22Rv1 (cell line): ENCODE results near the gene HDAC5.
"Not testable (repeated sequence)": the region's sequence is repeated elsewhere in the genome, so short reads cannot be mapped to it uniquely, and the experiment has no call there.

Experiments used
- H3K27ac ChIP-seq: fragments of 450-650 bp; 2 replicates; pipeline ENCODE4 v1.5.1; 2017
- ZFX ChIP-seq: fragments of 450-650 bp; IDR thresholded peaks from 2 replicates; pipeline ENCODE4 v1.6.1; 2017; ENCODE audit warnings: antibody characterized with exemption, borderline replicate concordance
- TF ChIP-seq, protein P1 (sequence below): fragments of 450-650 bp; IDR thresholded peaks from 2 replicates; pipeline ENCODE4 v1.5.1; 2017; ENCODE audit warnings: mild to moderate bottlenecking

HDAC5 gene

GRCh38 chr17:44105483-44105882 is 18.0 kb downstream of the HDAC5 start:
- H3K27ac ChIP-seq, result no peak overlapping the region
- TF ChIP-seq, protein P1, sequence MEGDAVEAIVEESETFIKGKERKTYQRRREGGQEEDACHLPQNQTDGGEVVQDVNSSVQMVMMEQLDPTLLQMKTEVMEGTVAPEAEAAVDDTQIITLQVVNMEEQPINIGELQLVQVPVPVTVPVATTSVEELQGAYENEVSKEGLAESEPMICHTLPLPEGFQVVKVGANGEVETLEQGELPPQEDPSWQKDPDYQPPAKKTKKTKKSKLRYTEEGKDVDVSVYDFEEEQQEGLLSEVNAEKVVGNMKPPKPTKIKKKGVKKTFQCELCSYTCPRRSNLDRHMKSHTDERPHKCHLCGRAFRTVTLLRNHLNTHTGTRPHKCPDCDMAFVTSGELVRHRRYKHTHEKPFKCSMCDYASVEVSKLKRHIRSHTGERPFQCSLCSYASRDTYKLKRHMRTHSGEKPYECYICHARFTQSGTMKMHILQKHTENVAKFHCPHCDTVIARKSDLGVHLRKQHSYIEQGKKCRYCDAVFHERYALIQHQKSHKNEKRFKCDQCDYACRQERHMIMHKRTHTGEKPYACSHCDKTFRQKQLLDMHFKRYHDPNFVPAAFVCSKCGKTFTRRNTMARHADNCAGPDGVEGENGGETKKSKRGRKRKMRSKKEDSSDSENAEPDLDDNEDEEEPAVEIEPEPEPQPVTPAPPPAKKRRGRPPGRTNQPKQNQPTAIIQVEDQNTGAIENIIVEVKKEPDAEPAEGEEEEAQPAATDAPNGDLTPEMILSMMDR, result no peak
- no peak for TF ChIP-seq ZFX

DNA sequence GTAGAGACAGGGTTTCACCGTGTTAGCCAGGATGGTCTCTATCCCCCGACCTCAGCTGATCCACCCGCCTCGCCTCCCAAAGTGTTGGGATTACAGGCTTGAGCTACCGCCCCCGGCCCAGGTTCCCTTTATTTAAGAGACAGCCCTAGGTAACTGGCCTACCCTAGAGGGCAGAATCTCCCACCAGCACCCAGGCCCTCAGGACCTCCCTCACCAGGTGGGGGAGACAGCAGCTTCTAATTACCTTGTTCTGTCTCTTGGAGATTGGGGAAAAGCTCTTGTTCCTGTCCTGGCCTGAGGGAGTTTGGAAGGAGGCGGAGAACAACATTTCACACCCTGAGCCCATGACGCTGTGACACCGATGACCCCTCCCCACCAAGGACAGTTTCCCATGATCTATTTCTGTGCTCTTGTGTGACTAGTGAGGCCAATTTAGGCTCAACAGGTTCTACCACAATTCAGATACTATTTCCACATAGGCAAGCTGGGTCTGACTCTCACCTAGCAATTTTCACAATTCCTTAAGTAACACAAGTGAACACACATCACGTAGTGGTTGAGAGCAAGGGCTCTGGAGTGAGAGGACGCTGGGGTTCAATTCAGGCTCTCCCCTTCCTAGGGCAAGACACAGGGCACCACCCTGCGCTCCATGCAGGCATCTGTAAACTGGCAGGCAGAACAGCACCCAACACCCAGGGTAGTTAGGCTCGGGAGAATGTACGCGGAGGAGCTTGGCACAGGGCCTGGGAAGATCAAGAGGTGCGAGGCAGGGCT is 20.4 kb downstream of the HDAC5 start:
- H3K27ac ChIP-seq, result peak overlapping the region; percentile 25; the same call in 1 of the 2 replicates
- TF ChIP-seq, protein P1, result no peak
- no peak for TF ChIP-seq ZFX

DNA sequence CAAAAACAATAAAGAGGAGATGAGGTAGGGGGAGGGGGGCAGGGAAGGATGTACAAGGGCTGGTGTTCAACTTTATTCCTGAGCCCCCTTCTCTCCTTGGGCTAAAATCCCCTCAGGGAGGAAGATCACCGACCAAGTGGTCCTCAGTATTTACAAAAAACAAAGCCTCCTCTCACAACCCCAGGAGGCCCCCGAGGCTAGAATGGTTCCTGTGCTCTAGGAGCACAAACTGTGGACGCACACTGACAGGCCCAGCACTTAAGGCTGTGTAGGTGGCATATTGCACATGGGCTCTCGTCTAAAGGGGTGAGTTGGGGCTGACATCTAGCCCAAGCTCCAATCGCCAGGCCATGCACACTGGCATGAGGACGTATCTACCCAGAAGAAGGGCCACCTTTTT is 21.6 kb downstream of the HDAC5 start:
- not testable (repeated sequence) for H3K27ac ChIP-seq

- 0 out of 2 replicates have a peak overlapping the region, but pooled peaks have one; percentile 5 for H3K27ac ChIP-seq
- TF ChIP-seq, protein P1, result no peak
- no peak for TF ChIP-seq ZFX
Observed at GRCh38 chr17:44097110-44097958, 26.1 kb downstream of the HDAC5 start.

GRCh38 chr17:44095647-44096496 is 27.6 kb downstream of the HDAC5 start:
- peak overlapping the region; percentile 58 for H3K27ac ChIP-seq

DNA sequence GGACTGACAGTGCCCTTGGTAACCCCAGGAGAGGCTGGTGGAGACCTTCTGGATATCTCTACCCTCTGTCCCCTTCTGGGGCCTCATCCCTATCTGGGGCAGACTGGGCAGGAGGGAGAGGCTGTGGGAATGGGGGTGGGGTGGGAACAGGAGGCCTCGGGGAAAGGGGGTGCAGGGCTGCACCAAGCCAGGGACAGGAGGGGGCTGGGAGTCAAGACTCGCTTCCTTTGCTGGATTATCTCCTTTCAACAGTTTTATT is 28.1 kb downstream of the HDAC5 start:
- H3K27ac ChIP-seq, result no peak overlapping the region
- TF ChIP-seq, protein P1, result no peak
- TF ChIP-seq ZFX, result no peak

More at GRCh38 chr17:44095647-44096496, 27.6 kb downstream of the HDAC5 start:
- no peak for TF ChIP-seq ZFX
- TF ChIP-seq, protein P1, result no peak

GRCh38 chr17:44094701-44095387 is 28.6 kb downstream of the HDAC5 start:
- H3K27ac ChIP-seq, result no peak overlapping the region
- no peak for TF ChIP-seq ZFX
- TF ChIP-seq, protein P1, result no peak
